Activated T-cell treated with anti-CD3 and anti-CD28 coated beads, Interleukin-2, amount 50 U/mL, for 24 hours (primary cell): ENCODE data around the gene ADAM29.
"Not testable (repeated sequence)": the region's sequence is repeated elsewhere in the genome, so short reads cannot be mapped to it uniquely, and the experiment has no call there.

ENCODE experiments used
- DNase-seq: peaks from one replicate; pipeline ENCODE4 v3.0.0-alpha.2; 2020
- H3K27ac Mint-ChIP-seq: 2 replicates; pipeline ENCODE4 v1.8.0; 2020; ENCODE audit warnings: mild to moderate bottlenecking, mixed read lengths
- H3K27me3 Mint-ChIP-seq: 2 replicates; pipeline ENCODE4 v1.8.0; 2020; ENCODE audit warnings: mixed read lengths
- H3K36me3 Mint-ChIP-seq: 2 replicates; pipeline ENCODE4 v1.8.0; 2020; ENCODE audit warnings: low read depth, mixed read lengths
- H3K4me1 Mint-ChIP-seq: 2 replicates; pipeline ENCODE4 v1.8.0; 2020; ENCODE audit warnings: low read depth, mixed read lengths
- H3K4me3 Mint-ChIP-seq: 2 replicates; pipeline ENCODE4 v1.8.0; 2020; ENCODE audit warnings: mild to moderate bottlenecking, moderate library complexity, mixed read lengths
- H3K9me3 Mint-ChIP-seq: 2 replicates; pipeline ENCODE4 v1.8.0; 2020; ENCODE audit warnings: mixed read lengths

Gene ADAM29

GRCh38 chr4:174928575-174929253 is 10.6 kb downstream of the ADAM29 start:
- H3K4me1 Mint-ChIP-seq, result no peaks in the 10 kb centered on the region
- H3K27ac Mint-ChIP-seq, result no peak overlapping the region
- H3K27me3 Mint-ChIP-seq, result no peaks in the 10 kb centered on the region
- no peaks in the 10 kb centered on the region for H3K36me3 Mint-ChIP-seq
- DNase-seq, result no peak
- no peaks in the 10 kb centered on the region for H3K9me3 Mint-ChIP-seq
- H3K4me3 Mint-ChIP-seq, result no peak overlapping the region

- no peak for DNase-seq
- Mint-ChIP-seq H3K36me3 (no peaks in the 10 kb centered on the region), H3K27ac (no peak overlapping the region), H3K4me1 (no peaks in the 10 kb centered on the region), H3K9me3 (no peaks in the 10 kb centered on the region), H3K27me3 (no peaks in the 10 kb centered on the region), H3K4me3 (no peak overlapping the region)
Observed at GRCh38 chr4:174929346-174929745, 11.2 kb downstream of the ADAM29 start.

GRCh38 chr4:174930895-174931294 is 12.7 kb downstream of the ADAM29 start:
- H3K27ac Mint-ChIP-seq, result no peak overlapping the region
- no peaks in the 10 kb centered on the region for H3K36me3 Mint-ChIP-seq
- DNase-seq, result no peak
- H3K9me3 Mint-ChIP-seq, result no peaks in the 10 kb centered on the region
- H3K27me3 Mint-ChIP-seq, result no peaks in the 10 kb centered on the region
- H3K4me1 Mint-ChIP-seq, result no peaks in the 10 kb centered on the region
- no peak overlapping the region for H3K4me3 Mint-ChIP-seq

- Mint-ChIP-seq H3K4me1 (no peaks in the 10 kb centered on the region), H3K27me3 (no peaks in the 10 kb centered on the region), H3K36me3 (no peaks in the 10 kb centered on the region), H3K9me3 (no peaks in the 10 kb centered on the region), H3K27ac (no peak overlapping the region), H3K4me3 (no peak overlapping the region)
- DNase-seq, result no peak
Observed at GRCh38 chr4:174933083-174933482, 14.9 kb downstream of the ADAM29 start.

GRCh38 chr4:174934360-174934759 is 16.2 kb downstream of the ADAM29 start:
- DNase-seq, result no peak
- H3K9me3 Mint-ChIP-seq, result no peaks in the 10 kb centered on the region
- no peaks in the 10 kb centered on the region for H3K4me1 Mint-ChIP-seq
- no peak overlapping the region for H3K27ac Mint-ChIP-seq
- H3K36me3 Mint-ChIP-seq, result no peaks in the 10 kb centered on the region
- no peaks in the 10 kb centered on the region for H3K27me3 Mint-ChIP-seq
- H3K4me3 Mint-ChIP-seq, result no peak overlapping the region

- H3K27ac Mint-ChIP-seq, result no peak overlapping the region
- H3K27me3 Mint-ChIP-seq, result no peaks in the 10 kb centered on the region
- no peak for DNase-seq
Observed at GRCh38 chr4:174935607-174936006, 17.4 kb downstream of the ADAM29 start.

GRCh38 chr4:174940002-174940401 is 21.8 kb downstream of the ADAM29 start:
- no peaks in the 10 kb centered on the region for H3K36me3 Mint-ChIP-seq

More at GRCh38 chr4:174935607-174936006, 17.4 kb downstream of the ADAM29 start:
- H3K9me3 Mint-ChIP-seq, result no peaks in the 10 kb centered on the region
- H3K36me3 Mint-ChIP-seq, result no peaks in the 10 kb centered on the region
- H3K4me3 Mint-ChIP-seq, result no peak overlapping the region
- H3K4me1 Mint-ChIP-seq, result no peaks in the 10 kb centered on the region

GRCh38 chr4:174946246-174946645 is 28.1 kb downstream of the ADAM29 start:
- no peaks in the 10 kb centered on the region for H3K27me3 Mint-ChIP-seq
- no peaks in the 10 kb centered on the region for H3K36me3 Mint-ChIP-seq
- H3K4me3 Mint-ChIP-seq, result no peak overlapping the region
- H3K4me1 Mint-ChIP-seq, result no peaks in the 10 kb centered on the region
- DNase-seq, result no peak
- peaks cover 9% of the 10 kb centered on the region for H3K9me3 Mint-ChIP-seq
- H3K27ac Mint-ChIP-seq, result no peak overlapping the region

More at GRCh38 chr4:174940002-174940401, 21.8 kb downstream of the ADAM29 start:
- Mint-ChIP-seq H3K27me3 (no peaks in the 10 kb centered on the region), H3K4me1 (no peaks in the 10 kb centered on the region), H3K27ac (no peak overlapping the region), H3K9me3 (no peaks in the 10 kb centered on the region), H3K4me3 (no peak overlapping the region)
- DNase-seq, result no peak

GRCh38 chr4:174948826-174949225 is 30.7 kb downstream of the ADAM29 start:
- no peaks in the 10 kb centered on the region for H3K36me3 Mint-ChIP-seq
- no peaks in the 10 kb centered on the region for H3K4me1 Mint-ChIP-seq
- no peak overlapping the region for H3K27ac Mint-ChIP-seq
- no peak overlapping the region for H3K4me3 Mint-ChIP-seq
- H3K27me3 Mint-ChIP-seq, result no peaks in the 10 kb centered on the region
- no peak for DNase-seq
- H3K9me3 Mint-ChIP-seq, result peaks cover 9% of the 10 kb centered on the region

GRCh38 chr4:174972911-174973310 is 54.8 kb downstream of the ADAM29 start:
- Mint-ChIP-seq H3K27me3 (no peaks in the 10 kb centered on the region), H3K36me3 (no peaks in the 10 kb centered on the region), H3K4me3 (no peak overlapping the region), H3K9me3 (no peaks in the 10 kb centered on the region), H3K27ac (no peak overlapping the region), H3K4me1 (no peaks in the 10 kb centered on the region)
- DNase-seq, result no peak

- H3K27me3 Mint-ChIP-seq, result no peaks in the 10 kb centered on the region
- H3K36me3 Mint-ChIP-seq, result no peaks in the 10 kb centered on the region
- no peak overlapping the region for H3K4me3 Mint-ChIP-seq
- no peak overlapping the region for H3K27ac Mint-ChIP-seq
- no peaks in the 10 kb centered on the region for H3K9me3 Mint-ChIP-seq
- no peaks in the 10 kb centered on the region for H3K4me1 Mint-ChIP-seq
- no peak for DNase-seq
Observed at GRCh38 chr4:174973336-174973735, 55.2 kb downstream of the ADAM29 start.

GRCh38 chr4:174983128-174983750 is 65.1 kb downstream of the ADAM29 start:
- H3K27me3 Mint-ChIP-seq, result no peaks in the 10 kb centered on the region
- H3K27ac Mint-ChIP-seq, result no peak overlapping the region
- H3K4me1 Mint-ChIP-seq, result no peaks in the 10 kb centered on the region
- H3K9me3 Mint-ChIP-seq, result peaks cover 25% of the 10 kb centered on the region
- no peak for DNase-seq
- H3K36me3 Mint-ChIP-seq, result no peaks in the 10 kb centered on the region
- no peak overlapping the region for H3K4me3 Mint-ChIP-seq

- DNase-seq, H3K36me3 Mint-ChIP-seq, H3K27ac Mint-ChIP-seq, H3K27me3 Mint-ChIP-seq, H3K4me3 Mint-ChIP-seq, H3K4me1 Mint-ChIP-seq: not testable (repeated sequence)
- H3K9me3 Mint-ChIP-seq, result peaks cover 26% of the 10 kb centered on the region
Observed at GRCh38 chr4:174983870-174984269, 65.7 kb downstream of the ADAM29 start.

GRCh38 chr4:174989791-174990190 is 71.6 kb downstream of the ADAM29 start:
- no peak overlapping the region for H3K27ac Mint-ChIP-seq
- H3K4me3 Mint-ChIP-seq, result no peak overlapping the region
- H3K4me1 Mint-ChIP-seq, result no peaks in the 10 kb centered on the region
- H3K27me3 Mint-ChIP-seq, result no peaks in the 10 kb centered on the region
- H3K9me3 Mint-ChIP-seq, result peaks cover 16% of the 10 kb centered on the region
- no peak for DNase-seq
- H3K36me3 Mint-ChIP-seq, result no peaks in the 10 kb centered on the region

- Mint-ChIP-seq H3K9me3 (peaks cover 5% of the 10 kb centered on the region), H3K27me3 (no peaks in the 10 kb centered on the region), H3K36me3 (no peaks in the 10 kb centered on the region), H3K27ac (no peak overlapping the region), H3K4me1 (no peaks in the 10 kb centered on the region), H3K4me3 (no peak overlapping the region)
- DNase-seq, result no peak
Observed at GRCh38 chr4:174993916-174994315, 75.8 kb downstream of the ADAM29 start.
